HEK293 (cell line): ENCODE results near the gene WIPI1.
"Not testable (repeated sequence)": the region's sequence is repeated elsewhere in the genome, so short reads cannot be mapped to it uniquely, and the experiment has no call there.

Experiments
- CTCF ChIA-PET: fragments of 350-600 bp; formaldehyde crosslinking; extraction: SDS; loops from one replicate; lab custom pipeline; 2021; ENCODE audit warnings: antibody characterized with exemption; lab: Yijun Ruan, JAX
- POLR2A ChIA-PET: fragments of 300-600 bp; formaldehyde crosslinking; extraction: SDS; loops from one replicate; lab custom pipeline; 2020; ENCODE audit warnings: antibody characterized with exemption, inconsistent platforms; lab: Yijun Ruan, JAX
- H3K27ac ChIP-seq: fragments of 200-500 bp; sonication (Bioruptor generic); 2 replicates; pipeline ENCODE4 v1.5.1; 2014; ENCODE audit warnings: low read depth, low read length, control low read depth, inconsistent platforms; ENCODE audit errors: extremely low read depth
- H3K36me3 ChIP-seq, 2 experiments: fragments of 200-500 bp in 1 of 2; sonication (Bioruptor generic) in 1 of 2; 1 replicate in 1 of 2; 2 replicates in 1 of 2; pipeline ENCODE4 v1.5.1; 2014 to 2017; ENCODE audit warnings: inconsistent platforms in 2 of 2, low read length in 2 of 2; ENCODE audit not compliant: control insufficient read depth in 2 of 2, insufficient read depth in 1 of 2
- H3K4me1 ChIP-seq: fragments of 200-500 bp; sonication (Bioruptor generic); 2 replicates; pipeline ENCODE4 v1.5.1; 2014; ENCODE audit warnings: mild to moderate bottlenecking, low read length, inconsistent platforms; ENCODE audit not compliant: control insufficient read depth, insufficient read depth
- H3K4me3 ChIP-seq: 2 replicates; pipeline ENCODE4 v1.5.1; 2011; ENCODE audit warnings: low read depth, mild to moderate bottlenecking, control low read depth, low read length, moderate library complexity
- H3K9me3 ChIP-seq: fragments of 200-500 bp; sonication (Bioruptor generic); 2 replicates; pipeline ENCODE4 v1.5.1; 2014; ENCODE audit warnings: low read depth, low read length, inconsistent platforms; ENCODE audit not compliant: control insufficient read depth, insufficient read depth
- EGR2 ChIP-seq: fragments of 450-650 bp; formaldehyde crosslinking; IDR thresholded peaks from 2 replicates; pipeline ENCODE4 v1.5.1; 2016; ENCODE audit warnings: low read depth, missing biosample characterization, missing genetic modification characterization
- KLF1 ChIP-seq: fragments of 450-650 bp; formaldehyde crosslinking; IDR thresholded peaks from 2 replicates; pipeline ENCODE4 v1.5.1; 2016; ENCODE audit warnings: missing biosample characterization, missing genetic modification characterization
- OSR2 ChIP-seq: fragments of 450-650 bp; formaldehyde crosslinking; IDR thresholded peaks from 2 replicates; pipeline ENCODE4 v1.5.1; 2016; ENCODE audit warnings: missing biosample characterization, missing genetic modification characterization
- PRDM1 ChIP-seq: fragments of 450-650 bp; formaldehyde crosslinking; IDR thresholded peaks from 2 replicates; pipeline ENCODE4; 2016; ENCODE audit warnings: missing biosample characterization, missing genetic modification characterization
- YY1 ChIP-seq: fragments of 450-650 bp; formaldehyde crosslinking; IDR thresholded peaks from 2 replicates; pipeline ENCODE4 v1.5.1; 2018; ENCODE audit warnings: missing biosample characterization, missing genetic modification characterization
- ZBTB48 ChIP-seq: fragments of 450-650 bp; formaldehyde crosslinking; IDR thresholded peaks from 2 replicates; pipeline ENCODE4 v1.5.1; 2016; ENCODE audit warnings: missing biosample characterization, missing genetic modification characterization
- ZFHX2 ChIP-seq: fragments of 450-650 bp; formaldehyde crosslinking; conservative IDR thresholded peaks from 2 replicates; pipeline ENCODE4 v1.5.1; 2016; ENCODE audit warnings: missing biosample characterization, missing genetic modification characterization
- ZNF121 ChIP-seq: fragments of 450-650 bp; formaldehyde crosslinking; IDR thresholded peaks from 2 replicates; pipeline ENCODE4 v1.5.1; 2016; ENCODE audit warnings: missing biosample characterization, missing genetic modification characterization
- ZNF146 ChIP-seq: fragments of 450-650 bp; formaldehyde crosslinking; IDR thresholded peaks from 2 replicates; pipeline ENCODE4 v1.5.1; 2016; ENCODE audit warnings: missing biosample characterization, missing genetic modification characterization
- ZNF169 ChIP-seq: fragments of 450-650 bp; formaldehyde crosslinking; IDR thresholded peaks from 2 replicates; pipeline ENCODE4 v1.5.1; 2016; ENCODE audit warnings: missing biosample characterization, missing genetic modification characterization
- ZNF211 ChIP-seq: fragments of 450-650 bp; formaldehyde crosslinking; IDR thresholded peaks from 2 replicates; pipeline ENCODE4 v1.5.1; 2016; ENCODE audit warnings: low read depth, missing biosample characterization, missing genetic modification characterization
- ZNF423 ChIP-seq: fragments of 450-650 bp; formaldehyde crosslinking; IDR thresholded peaks from 2 replicates; pipeline ENCODE4 v1.5.1; 2016; ENCODE audit warnings: missing biosample characterization, missing genetic modification characterization
- ZNF433 ChIP-seq: fragments of 450-650 bp; formaldehyde crosslinking; IDR thresholded peaks from 2 replicates; pipeline ENCODE4 v1.5.1; 2016; ENCODE audit warnings: missing biosample characterization, missing genetic modification characterization, low read depth
- ZNF510 ChIP-seq: fragments of 450-650 bp; formaldehyde crosslinking; IDR thresholded peaks from 2 replicates; pipeline ENCODE4 v1.5.1; 2018; ENCODE audit warnings: mild to moderate bottlenecking, missing genetic modification characterization, missing biosample characterization; ENCODE audit not compliant: insufficient replicate concordance
- ZNF529 ChIP-seq: fragments of 450-650 bp; formaldehyde crosslinking; IDR thresholded peaks from 2 replicates; pipeline ENCODE4 v1.5.1; 2017; ENCODE audit warnings: missing genetic modification characterization, missing biosample characterization; ENCODE audit not compliant: insufficient replicate concordance
- ZNF707 ChIP-seq: fragments of 450-650 bp; formaldehyde crosslinking; IDR thresholded peaks from 2 replicates; pipeline ENCODE4 v1.5.1; 2016; ENCODE audit warnings: missing biosample characterization, missing genetic modification characterization
- ZNF830 ChIP-seq: fragments of 450-650 bp; IDR thresholded peaks from 2 replicates; pipeline ENCODE4 v1.5.0; 2018; ENCODE audit warnings: missing biosample characterization, missing genetic modification characterization, low read depth, mild to moderate bottlenecking, moderate library complexity
- TF ChIP-seq, protein P1 (sequence below): fragments of 450-650 bp; formaldehyde crosslinking; IDR thresholded peaks from 2 replicates; pipeline ENCODE4 v1.5.1; 2016; ENCODE audit warnings: missing biosample characterization, missing genetic modification characterization
- TF ChIP-seq, protein P2 (sequence below): fragments of 450-650 bp; formaldehyde crosslinking; IDR thresholded peaks from 2 replicates; pipeline ENCODE4 v1.5.1; 2016; ENCODE audit warnings: missing biosample characterization, missing genetic modification characterization

WIPI1 gene

GRCh38 chr17:68492394-68493054, 35.2 kb upstream of the WIPI1 start:
- H3K4me1 ChIP-seq, H3K36me3 ChIP-seq, H3K4me3 ChIP-seq, POLR2A ChIA-PET, CTCF ChIA-PET, H3K9me3 ChIP-seq, H3K27ac ChIP-seq: not testable (repeated sequence)
- TF ChIP-seq, protein P1, sequence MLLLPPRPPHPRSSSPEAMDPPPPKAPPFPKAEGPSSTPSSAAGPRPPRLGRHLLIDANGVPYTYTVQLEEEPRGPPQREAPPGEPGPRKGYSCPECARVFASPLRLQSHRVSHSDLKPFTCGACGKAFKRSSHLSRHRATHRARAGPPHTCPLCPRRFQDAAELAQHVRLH (tag by site-specific recombination), result peak; percentile 31; the same call in 1 of the 2 replicates
- TF ChIP-seq ZNF146 (tag by site-specific recombination), result peak; percentile 81
- TF ChIP-seq, all 188 proteins: peak for 2; not testable (repeated sequence) for 186

GRCh38 chr17:68491381-68492231, 34.3 kb upstream of the WIPI1 start:
- Histone ChIP-seq H3K9me3 (no peaks in the 10 kb centered on the region), H3K4me3 (no peak overlapping the region), H3K27ac (no peak overlapping the region), H3K36me3 (no peaks in the 10 kb centered on the region), H3K4me1 (no peaks in the 10 kb centered on the region)
- ChIA-PET POLR2A (interaction anchor here (0.6 kb wide), 1 partner anchor 480 kb away, joined by 3 read pairs; no protein-coding TSS in a partner anchor), CTCF (no interaction called here)
- TF ChIP-seq ZFHX2 (tag by site-specific recombination) (peak; percentile 81), EGR2 (tag by site-specific recombination) (peak; percentile 79; the same call in 1 of the 2 replicates), ZNF121 (no peak)
- TF ChIP-seq, protein P1 (tag by site-specific recombination), result no peak
- TF ChIP-seq, protein P2, sequence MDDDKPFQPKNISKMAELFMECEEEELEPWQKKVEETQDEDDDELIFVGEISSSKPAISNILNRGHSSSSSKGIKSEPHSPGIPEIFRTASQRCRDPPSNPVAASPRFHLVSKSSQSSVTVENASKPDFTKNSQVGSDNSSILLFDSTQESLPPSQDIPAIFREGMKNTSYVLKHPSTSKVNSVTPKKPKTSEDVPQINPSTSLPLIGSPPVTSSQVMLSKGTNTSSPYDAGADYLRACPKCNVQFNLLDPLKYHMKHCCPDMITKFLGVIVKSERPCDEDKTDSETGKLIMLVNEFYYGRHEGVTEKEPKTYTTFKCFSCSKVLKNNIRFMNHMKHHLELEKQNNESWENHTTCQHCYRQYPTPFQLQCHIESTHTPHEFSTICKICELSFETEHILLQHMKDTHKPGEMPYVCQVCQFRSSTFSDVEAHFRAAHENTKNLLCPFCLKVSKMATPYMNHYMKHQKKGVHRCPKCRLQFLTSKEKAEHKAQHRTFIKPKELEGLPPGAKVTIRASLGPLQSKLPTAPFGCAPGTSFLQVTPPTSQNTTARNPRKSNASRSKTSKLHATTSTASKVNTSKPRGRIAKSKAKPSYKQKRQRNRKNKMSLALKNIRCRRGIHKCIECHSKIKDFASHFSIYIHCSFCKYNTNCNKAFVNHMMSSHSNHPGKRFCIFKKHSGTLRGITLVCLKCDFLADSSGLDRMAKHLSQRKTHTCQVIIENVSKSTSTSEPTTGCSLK (tag by site-specific recombination), result no peak

GRCh38 chr17:68489919-68490318, 32.6 kb upstream of the WIPI1 start:
- Histone ChIP-seq H3K27ac (no peak overlapping the region), H3K4me1 (no peaks in the 10 kb centered on the region), H3K9me3 (no peaks in the 10 kb centered on the region), H3K36me3 (no peaks in the 10 kb centered on the region)
- ChIA-PET CTCF (interaction anchor here (0.5 to 0.6 kb wide), 3 partner anchors 14 to 479 kb away, joined by 3 to 4 read pairs (median 3); no protein-coding TSS in a partner anchor), POLR2A (no interaction called here)
- TF ChIP-seq ZNF830 (tag by site-specific recombination) (no peak), YY1 (tag by site-specific recombination) (no peak), ZNF211 (tag by site-specific recombination) (no peak), ZNF529 (tag by site-specific recombination) (no peak), ZNF121 (no peak), PRDM1 (tag by site-specific recombination) (no peak), ZBTB48 (tag by site-specific recombination) (no peak), ZNF423 (tag by site-specific recombination) (no peak), ZNF169 (tag by site-specific recombination) (no peak), KLF1 (no peak), ZNF433 (no peak), OSR2 (tag by site-specific recombination) (no peak), ZNF510 (tag by site-specific recombination) (no peak), ZNF707 (tag by site-specific recombination) (no peak)
- TF ChIP-seq, all 188 proteins: peak for 0
- no peak overlapping the region for H3K4me3 ChIP-seq
